ENCODE results near the gene KRTAP13-4.

- TF ChIP-seq, protein P1, sequence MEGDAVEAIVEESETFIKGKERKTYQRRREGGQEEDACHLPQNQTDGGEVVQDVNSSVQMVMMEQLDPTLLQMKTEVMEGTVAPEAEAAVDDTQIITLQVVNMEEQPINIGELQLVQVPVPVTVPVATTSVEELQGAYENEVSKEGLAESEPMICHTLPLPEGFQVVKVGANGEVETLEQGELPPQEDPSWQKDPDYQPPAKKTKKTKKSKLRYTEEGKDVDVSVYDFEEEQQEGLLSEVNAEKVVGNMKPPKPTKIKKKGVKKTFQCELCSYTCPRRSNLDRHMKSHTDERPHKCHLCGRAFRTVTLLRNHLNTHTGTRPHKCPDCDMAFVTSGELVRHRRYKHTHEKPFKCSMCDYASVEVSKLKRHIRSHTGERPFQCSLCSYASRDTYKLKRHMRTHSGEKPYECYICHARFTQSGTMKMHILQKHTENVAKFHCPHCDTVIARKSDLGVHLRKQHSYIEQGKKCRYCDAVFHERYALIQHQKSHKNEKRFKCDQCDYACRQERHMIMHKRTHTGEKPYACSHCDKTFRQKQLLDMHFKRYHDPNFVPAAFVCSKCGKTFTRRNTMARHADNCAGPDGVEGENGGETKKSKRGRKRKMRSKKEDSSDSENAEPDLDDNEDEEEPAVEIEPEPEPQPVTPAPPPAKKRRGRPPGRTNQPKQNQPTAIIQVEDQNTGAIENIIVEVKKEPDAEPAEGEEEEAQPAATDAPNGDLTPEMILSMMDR (conservative IDR thresholded peaks at IDR 0.05 in 1 of 2, IDR thresholded peaks at IDR 0.05 in 1 of 2; ENCODE audit: extremely low read depth in 1 of 2, insufficient read depth in 1 of 2, low read depth in 1 of 2, low read length in 2 of 2) = no peak
- TF ChIP-seq EZH2 (IDR thresholded peaks at IDR 0.05; ENCODE audit: borderline replicate concordance, low read length) = no peak
Observed at GRCh38 chr21:30479259-30479658, 49.2 kb downstream of the KRTAP13-4 start.

Measured in mammary epithelial cell (primary cell).